ENCODE measurements around the gene LHX3. TPM values are rescaled to one million over a fixed set of nuclear protein-coding genes. Genes with fewer than 3 reads are reported as not detected.

The LHX3 gene
- total and polyA plus RNA-seq, 10 donors, result not detected

DNA sequence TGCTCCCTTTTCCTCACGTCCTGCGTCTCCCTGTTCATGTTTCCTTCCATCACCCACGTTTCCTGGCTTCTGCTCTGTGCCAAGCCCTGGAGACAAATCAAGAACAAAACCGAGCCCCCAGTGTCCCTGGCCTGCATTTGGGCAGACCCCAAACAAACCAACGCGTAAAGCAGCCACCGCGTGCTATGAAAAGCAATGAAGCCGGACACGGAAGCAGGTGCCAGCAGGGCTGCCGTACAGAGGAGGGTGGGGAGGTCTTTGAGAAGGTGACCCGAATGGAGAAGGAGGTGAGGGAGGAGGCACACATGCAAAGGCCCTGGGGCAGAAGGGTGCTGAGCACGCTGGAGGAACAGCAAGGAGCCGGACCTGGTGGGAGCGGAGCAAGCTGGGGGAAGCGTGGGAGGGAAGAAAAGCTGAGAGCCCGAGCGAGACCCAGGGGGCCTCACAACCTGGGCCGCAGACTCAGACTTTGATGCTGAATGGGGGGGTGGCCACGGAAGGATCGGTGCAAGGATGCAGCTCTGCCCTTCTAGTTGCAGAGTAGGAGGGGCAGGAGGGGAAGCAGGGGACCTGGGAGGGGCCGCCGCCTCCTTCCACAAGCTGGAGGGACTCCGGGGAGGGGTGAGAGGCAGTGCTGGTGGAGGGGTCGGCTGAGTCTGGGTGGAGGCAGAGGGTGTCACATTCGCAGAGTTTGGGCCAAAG is 42.1 kb upstream of the LHX3 start:
- Histone ChIP-seq H3K9me3 (no peaks in the 10 kb centered on the region), H3K27me3 (replicated peaks in 1 of 7) (no peaks in the 10 kb centered on the region), H3K4me1 (peaks cover 18 to 46% (median 38%) of the 10 kb centered on the region in 6 donors), H3K36me3 (peaks cover 0 to 4% (median 0%) of the 10 kb centered on the region in 6 donors), H3K27ac (no peak overlapping the region), H3K4me3 (no peak overlapping the region)
- no peak for DNase-seq
- TF ChIP-seq, protein P1, sequence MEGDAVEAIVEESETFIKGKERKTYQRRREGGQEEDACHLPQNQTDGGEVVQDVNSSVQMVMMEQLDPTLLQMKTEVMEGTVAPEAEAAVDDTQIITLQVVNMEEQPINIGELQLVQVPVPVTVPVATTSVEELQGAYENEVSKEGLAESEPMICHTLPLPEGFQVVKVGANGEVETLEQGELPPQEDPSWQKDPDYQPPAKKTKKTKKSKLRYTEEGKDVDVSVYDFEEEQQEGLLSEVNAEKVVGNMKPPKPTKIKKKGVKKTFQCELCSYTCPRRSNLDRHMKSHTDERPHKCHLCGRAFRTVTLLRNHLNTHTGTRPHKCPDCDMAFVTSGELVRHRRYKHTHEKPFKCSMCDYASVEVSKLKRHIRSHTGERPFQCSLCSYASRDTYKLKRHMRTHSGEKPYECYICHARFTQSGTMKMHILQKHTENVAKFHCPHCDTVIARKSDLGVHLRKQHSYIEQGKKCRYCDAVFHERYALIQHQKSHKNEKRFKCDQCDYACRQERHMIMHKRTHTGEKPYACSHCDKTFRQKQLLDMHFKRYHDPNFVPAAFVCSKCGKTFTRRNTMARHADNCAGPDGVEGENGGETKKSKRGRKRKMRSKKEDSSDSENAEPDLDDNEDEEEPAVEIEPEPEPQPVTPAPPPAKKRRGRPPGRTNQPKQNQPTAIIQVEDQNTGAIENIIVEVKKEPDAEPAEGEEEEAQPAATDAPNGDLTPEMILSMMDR (IDR thresholded peaks at IDR 0.05 in 8 of 11, conservative IDR thresholded peaks at IDR 0.05 in 3 of 11), result no peak
- TF ChIP-seq POLR2A (IDR thresholded peaks at IDR 0.05), result no peak
- TF ChIP-seq POLR2AphosphoS5 (IDR thresholded peaks at IDR 0.05), result no peak
- WGBS, 5 donors, result 76 to 84% (median 82%) methylated on average over 26 of the region's 26 CpGs
- intact Hi-C loops (cut with DNase I; ENCODE audit: low total_unique reads), result no loop called here

DNA sequence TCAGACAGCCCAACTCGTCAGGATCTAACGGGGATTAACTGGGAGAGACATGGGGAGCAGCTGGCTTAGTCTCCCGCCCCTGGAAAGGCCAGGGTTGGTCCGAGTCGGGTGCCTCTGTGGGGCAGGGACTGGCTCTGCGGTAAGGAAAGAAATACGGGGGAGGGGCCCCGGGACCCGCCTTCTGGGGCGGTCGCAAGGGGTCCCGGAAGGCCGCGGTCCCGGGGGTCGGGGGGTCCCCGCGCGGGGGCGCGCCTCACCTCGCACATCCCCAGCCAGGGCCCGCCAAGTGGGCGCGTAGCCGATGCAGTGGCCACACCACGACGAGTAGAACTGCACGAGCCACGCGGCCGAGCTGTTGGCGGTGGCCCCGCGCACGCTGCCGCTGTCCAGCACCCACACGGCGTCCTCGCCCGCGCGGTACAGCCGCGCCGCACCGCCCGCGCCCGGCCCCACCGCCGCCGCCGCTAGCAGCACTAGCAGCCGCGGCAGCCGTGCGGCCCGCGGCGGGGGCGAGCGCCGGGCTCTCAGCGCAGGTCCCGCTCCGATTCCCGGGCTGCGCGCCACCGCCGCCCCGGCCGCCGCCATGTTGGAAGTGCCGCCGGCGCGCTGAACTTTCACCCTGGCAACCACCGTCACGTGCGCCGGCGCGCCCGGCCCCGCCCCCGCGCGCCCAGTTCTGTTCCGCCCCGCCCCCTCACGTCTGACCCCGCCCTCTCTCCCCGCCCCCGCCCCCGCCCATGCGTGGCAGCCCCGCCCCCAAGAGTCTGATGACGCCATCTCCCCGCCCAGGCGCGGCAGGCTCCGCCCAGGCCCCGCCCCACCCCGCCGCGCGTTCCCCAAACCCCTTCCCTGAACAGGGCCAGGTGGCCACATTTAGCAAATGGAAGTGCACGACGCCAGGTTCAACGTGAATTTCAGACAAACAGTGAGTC is 40.6 kb upstream of the LHX3 start, which contains the start of gene QSOX2:
Gene QSOX2 (minus strand): TSS at position 594 of the 932 bp plus-strand sequence. CDS start 9 bp downstream, at position 585.
- Histone ChIP-seq H3K36me3 (peaks cover 0 to 15% (median 0%) of the 10 kb centered on the region in 6 donors), H3K9me3 (no peaks in the 10 kb centered on the region), H3K27ac (peak within 1 kb of the TSS in 6 of 8 donors; percentile 58 to 87 (median 74)), H3K27me3 (replicated peaks in 1 of 7) (no peaks in the 10 kb centered on the region), H3K4me3 (peak within 1 kb of the TSS; percentile 80 to 99 (median 96)), H3K4me1 (peaks cover 22 to 57% (median 53%) of the 10 kb centered on the region in 6 donors)
- intact Hi-C loops (cut with DNase I; ENCODE audit: low total_unique reads), result no loop called here
- DNase-seq, result peak; percentile 94
- TF ChIP-seq, protein P1 (IDR thresholded peaks at IDR 0.05 in 8 of 11, conservative IDR thresholded peaks at IDR 0.05 in 3 of 11), result no peak
- peak; percentile 65 to 79 (median 66) for TF ChIP-seq POLR2AphosphoS5 (IDR thresholded peaks at IDR 0.05)
- TF ChIP-seq POLR2A (IDR thresholded peaks at IDR 0.05), result peak in 1 of 3 donors; percentile 57
- 0 to 2% (median 1%) methylated on average over 13 to 112 of the region's 112 CpGs for WGBS, 5 donors

DNA sequence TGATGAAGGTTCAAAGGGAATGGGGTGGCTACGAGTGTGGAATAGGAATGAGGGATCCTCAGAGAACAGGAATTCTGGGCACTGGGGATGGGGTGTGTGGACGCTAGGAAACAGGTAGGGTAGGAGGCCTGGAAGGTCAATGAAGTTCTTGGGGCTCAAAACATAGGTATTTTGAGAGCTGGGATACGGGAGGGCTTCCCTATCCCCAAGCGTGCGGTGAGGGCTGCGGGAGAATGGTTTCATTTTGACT is 40.0 kb upstream of the LHX3 start:
- WGBS, 5 donors, result 2 to 5% (median 4%) methylated on average over 6 of the region's 6 CpGs
- no peak for DNase-seq
- peak overlapping the region in 6 of 8 donors; percentile 58 to 87 (median 74) for H3K27ac ChIP-seq

More for the DNA sequence above, 40.0 kb upstream of the LHX3 start:
- Histone ChIP-seq H3K9me3 (no peaks in the 10 kb centered on the region), H3K4me3 (peak overlapping the region; percentile 80 to 99 (median 96)), H3K27me3 (replicated peaks in 1 of 7) (no peaks in the 10 kb centered on the region), H3K36me3 (peaks cover 0 to 16% (median 0%) of the 10 kb centered on the region in 6 donors), H3K4me1 (peaks cover 28 to 63% (median 59%) of the 10 kb centered on the region in 6 donors)
- intact Hi-C loops (cut with DNase I; ENCODE audit: low total_unique reads), result no loop called here
- TF ChIP-seq POLR2A (IDR thresholded peaks at IDR 0.05) (no peak), POLR2AphosphoS5 (IDR thresholded peaks at IDR 0.05) (no peak)
- TF ChIP-seq, protein P1 (IDR thresholded peaks at IDR 0.05 in 8 of 11, conservative IDR thresholded peaks at IDR 0.05 in 3 of 11), result no peak
